Lower leg skin (tissue), 3 donors: ENCODE measurements around the gene GIMAP7.

Experiments used
- POLR2A ChIP-seq, 2 donors: fragments of 450-650 bp; IDR thresholded peaks; one replicate each; pipeline ENCODE4 v1.6.1; 2016 to 2017; ENCODE audit warnings: antibody characterized with exemption in 2 of 2, mild to moderate bottlenecking in 1 of 2, moderate library complexity in 1 of 2
- TF ChIP-seq, protein P1 (sequence below), 3 donors: fragments of 450-650 bp; IDR thresholded peaks; one replicate each; pipeline ENCODE4 v1.5.1; 2016; ENCODE audit warnings: antibody characterized with exemption in 3 of 3, mild to moderate bottlenecking in 3 of 3, moderate library complexity in 2 of 3

DNA sequence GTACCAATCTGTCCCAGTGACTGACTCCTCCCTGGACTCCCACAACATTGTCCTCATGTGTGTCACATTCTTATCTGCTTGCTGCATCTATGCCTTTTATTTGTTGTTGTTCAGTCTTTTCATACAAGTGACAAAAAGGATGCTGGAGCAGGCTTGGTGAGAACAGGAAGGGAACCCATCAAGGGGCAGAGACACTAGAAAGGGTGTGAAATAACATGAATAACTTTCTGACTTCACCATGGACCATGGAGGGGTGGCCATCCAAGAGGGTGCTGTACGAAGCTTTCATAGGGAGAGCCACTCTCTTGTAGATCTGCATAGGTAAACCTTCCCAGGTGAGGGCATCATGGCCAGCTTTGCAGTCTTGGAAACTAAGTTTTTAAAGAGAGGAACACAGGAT, 49.7 kb upstream of the GIMAP7 start:
- TF ChIP-seq POLR2A (IDR thresholded peaks at IDR 0.05), result no peak
- TF ChIP-seq, protein P1, sequence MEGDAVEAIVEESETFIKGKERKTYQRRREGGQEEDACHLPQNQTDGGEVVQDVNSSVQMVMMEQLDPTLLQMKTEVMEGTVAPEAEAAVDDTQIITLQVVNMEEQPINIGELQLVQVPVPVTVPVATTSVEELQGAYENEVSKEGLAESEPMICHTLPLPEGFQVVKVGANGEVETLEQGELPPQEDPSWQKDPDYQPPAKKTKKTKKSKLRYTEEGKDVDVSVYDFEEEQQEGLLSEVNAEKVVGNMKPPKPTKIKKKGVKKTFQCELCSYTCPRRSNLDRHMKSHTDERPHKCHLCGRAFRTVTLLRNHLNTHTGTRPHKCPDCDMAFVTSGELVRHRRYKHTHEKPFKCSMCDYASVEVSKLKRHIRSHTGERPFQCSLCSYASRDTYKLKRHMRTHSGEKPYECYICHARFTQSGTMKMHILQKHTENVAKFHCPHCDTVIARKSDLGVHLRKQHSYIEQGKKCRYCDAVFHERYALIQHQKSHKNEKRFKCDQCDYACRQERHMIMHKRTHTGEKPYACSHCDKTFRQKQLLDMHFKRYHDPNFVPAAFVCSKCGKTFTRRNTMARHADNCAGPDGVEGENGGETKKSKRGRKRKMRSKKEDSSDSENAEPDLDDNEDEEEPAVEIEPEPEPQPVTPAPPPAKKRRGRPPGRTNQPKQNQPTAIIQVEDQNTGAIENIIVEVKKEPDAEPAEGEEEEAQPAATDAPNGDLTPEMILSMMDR (IDR thresholded peaks at IDR 0.05), result no peak
